ENCODE results near the gene IDNK.

Gene IDNK

GRCh38 chr9:83665580-83666200 lies 42.7 kb downstream of the IDNK start:
- H3K4me3 ChIP-seq (ENCODE audit: low read depth, low read length): no peak overlapping the region
- no peak for TF ChIP-seq CTCF (IDR thresholded peaks at IDR 0.05; ENCODE audit: borderline replicate concordance, insufficient read depth, low read depth, low read length)

GRCh38 chr9:83669067-83669466 lies 46.1 kb downstream of the IDNK start:
- TF ChIP-seq CTCF (IDR thresholded peaks at IDR 0.05; ENCODE audit: borderline replicate concordance, insufficient read depth, low read depth, low read length): no peak

GRCh38 chr9:83670381-83670780 lies 47.4 kb downstream of the IDNK start:
- H3K4me3 ChIP-seq (ENCODE audit: low read depth, low read length): no peak overlapping the region
- TF ChIP-seq CTCF (IDR thresholded peaks at IDR 0.05; ENCODE audit: borderline replicate concordance, insufficient read depth, low read depth, low read length): no peak

More at GRCh38 chr9:83669067-83669466, 46.1 kb downstream of the IDNK start:
- no peak overlapping the region for H3K4me3 ChIP-seq (ENCODE audit: low read depth, low read length)

- TF ChIP-seq CTCF (IDR thresholded peaks at IDR 0.05; ENCODE audit: borderline replicate concordance, insufficient read depth, low read depth, low read length): no peak
- H3K4me3 ChIP-seq (ENCODE audit: low read depth, low read length): no peak overlapping the region
Measured at GRCh38 chr9:83671451-83671850, 48.5 kb downstream of the IDNK start.

GRCh38 chr9:83675466-83675865 lies 52.5 kb downstream of the IDNK start:
- TF ChIP-seq CTCF (IDR thresholded peaks at IDR 0.05; ENCODE audit: borderline replicate concordance, insufficient read depth, low read depth, low read length): no peak
- no peak overlapping the region for H3K4me3 ChIP-seq (ENCODE audit: low read depth, low read length)

GRCh38 chr9:83677596-83677995 lies 54.7 kb downstream of the IDNK start:
- no peak overlapping the region for H3K4me3 ChIP-seq (ENCODE audit: low read depth, low read length)
- TF ChIP-seq CTCF (IDR thresholded peaks at IDR 0.05; ENCODE audit: borderline replicate concordance, insufficient read depth, low read depth, low read length): no peak

GRCh38 chr9:83680233-83680632 lies 57.3 kb downstream of the IDNK start:
- no peak for TF ChIP-seq CTCF (IDR thresholded peaks at IDR 0.05; ENCODE audit: borderline replicate concordance, insufficient read depth, low read depth, low read length)
- H3K4me3 ChIP-seq (ENCODE audit: low read depth, low read length): no peak overlapping the region

Measured in GM12875 (cell line).